Hepatocyte (in vitro differentiated cells): Measurements from ENCODE around the gene CABP5.

Experiments used
- CTCF ChIP-seq: fragments of 200-600 bp; sonication (generic); IDR thresholded peaks from 2 replicates; pipeline ENCODE4 v1.5.1; 2016; ENCODE audit warnings: antibody characterized with exemption, mild to moderate bottlenecking; ENCODE audit not compliant: poor library complexity
- EZH2 ChIP-seq: fragments of 200-600 bp; sonication (generic); IDR thresholded peaks from 2 replicates; pipeline ENCODE4 v1.6.1; 2016; ENCODE audit warnings: antibody characterized with exemption, mild to moderate bottlenecking, borderline replicate concordance
- EZH2phosphoT487 ChIP-seq: fragments of 200-600 bp; sonication (generic); IDR thresholded peaks from one replicate; pipeline ENCODE4 v1.6.1; 2018; ENCODE audit warnings: antibody characterized with exemption, mild to moderate bottlenecking, low read depth, moderate library complexity; ENCODE audit not compliant: unreplicated experiment, severe bottlenecking

GRCh38 chr19:48000846-48001245 is 43.0 kb downstream of the CABP5 start:
- TF ChIP-seq CTCF: no peak
- TF ChIP-seq EZH2: no peak
- no peak for TF ChIP-seq EZH2phosphoT487
